CD8-positive, alpha-beta memory T cell (primary cell): Measurements from ENCODE around the gene COPS7A. TPM values are rescaled to one million over a fixed set of nuclear protein-coding genes. Genes with fewer than 3 reads are reported as not detected.
"Not testable (repeated sequence)": the region's sequence is repeated elsewhere in the genome, so short reads cannot be mapped to it uniquely, and the experiment has no call there.

Source experiments
- CTCF ChIA-PET: fragments of 350-600 bp; sonication (Branson Sonifier 250); formaldehyde crosslinking; loops from one replicate; lab custom pipeline; 2021; ENCODE audit warnings: antibody characterized with exemption; lab: Charles Lee
- POLR2A ChIA-PET: fragments of 350-600 bp; sonication (Branson Sonifier 250); formaldehyde crosslinking; loops from one replicate; lab custom pipeline; 2021; ENCODE audit warnings: antibody characterized with exemption; lab: Charles Lee
- DNase-seq, 5 donors: peaks; one replicate each; pipeline versions ENCODE4 v3.0.0 to v3.0.0-alpha.2; 2020 to 2022; ENCODE audit warnings: mixed read lengths in 1 of 5
- H3K27ac ChIP-seq: one replicate; pipeline ENCODE4 v1.7.0; 2013; ENCODE audit warnings: low read depth, mild to moderate bottlenecking, low read length, moderate library complexity
- H3K27me3 ChIP-seq: 2 replicates; pipeline ENCODE4 v1.7.0; 2013; ENCODE audit warnings: low read length, mild to moderate bottlenecking; ENCODE audit not compliant: insufficient read depth, poor library complexity, severe bottlenecking
- H3K36me3 ChIP-seq: 2 replicates; pipeline ENCODE4 v1.7.0; 2013; ENCODE audit warnings: mild to moderate bottlenecking, low read length, moderate library complexity; ENCODE audit not compliant: insufficient read depth
- H3K4me1 ChIP-seq: 2 replicates; pipeline ENCODE4 v1.7.0; 2013; ENCODE audit warnings: mild to moderate bottlenecking, low read length, moderate library complexity; ENCODE audit not compliant: insufficient read depth
- H3K4me3 ChIP-seq: 2 replicates; pipeline ENCODE4 v1.7.0; 2013; ENCODE audit warnings: mild to moderate bottlenecking, low read length
- H3K9me3 ChIP-seq: 2 replicates; pipeline ENCODE4 v1.7.0; 2013; ENCODE audit warnings: mild to moderate bottlenecking, low read length
- H3K27ac Mint-ChIP-seq, 8 donors: one replicate each; pipeline ENCODE4 v1.8.0; 2020 to 2021; ENCODE audit warnings: mixed read lengths in 8 of 8, mild to moderate bottlenecking in 6 of 8, inconsistent platforms in 3 of 8, moderate library complexity in 3 of 8
- H3K27me3 Mint-ChIP-seq, 2 donors: one replicate each; pipeline ENCODE4 v1.8.0; 2020 to 2021; ENCODE audit warnings: mixed read lengths in 2 of 2, mild to moderate bottlenecking in 1 of 2, moderate library complexity in 1 of 2
- H3K36me3 Mint-ChIP-seq, 3 donors: one replicate each; pipeline ENCODE4 v1.8.0; 2020 to 2021; ENCODE audit warnings: mixed read lengths in 3 of 3, inconsistent platforms in 1 of 3, mild to moderate bottlenecking in 1 of 3
- H3K4me1 Mint-ChIP-seq, 3 donors: one replicate each; pipeline ENCODE4 v1.8.0; 2020 to 2021; ENCODE audit warnings: mixed read lengths in 3 of 3, inconsistent platforms in 1 of 3, mild to moderate bottlenecking in 1 of 3
- H3K4me3 Mint-ChIP-seq, 7 donors: one replicate each; pipeline ENCODE4 v1.8.0; 2020 to 2021; ENCODE audit warnings: mixed read lengths in 7 of 7, mild to moderate bottlenecking in 6 of 7, moderate library complexity in 4 of 7, inconsistent platforms in 2 of 7
- H3K9me3 Mint-ChIP-seq, 5 donors: one replicate each; pipeline ENCODE4 v1.8.0; 2020 to 2022; ENCODE audit warnings: mixed read lengths in 5 of 5, mild to moderate bottlenecking in 3 of 5, moderate library complexity in 2 of 5, inconsistent platforms in 1 of 5
- polyA plus RNA-seq: library from polyadenylated mRNA; unstranded; fragments of 300-500 nt; fragmentation: Illumina TruSeq; gene quantifications from one replicate; pipeline ENCODE4 v1.2.3, GENCODE V29; 2021
- total RNA-seq, 2 experiments: library from RNA; stranded (reverse); gene quantifications; one replicate each; pipeline ENCODE4 v1.2.3, GENCODE V29; 2021

Gene COPS7A
- total and polyA plus RNA-seq, 3 experiments from 2014 or later: 46.2 to 49.7 (median 48.8) TPM

DNA sequence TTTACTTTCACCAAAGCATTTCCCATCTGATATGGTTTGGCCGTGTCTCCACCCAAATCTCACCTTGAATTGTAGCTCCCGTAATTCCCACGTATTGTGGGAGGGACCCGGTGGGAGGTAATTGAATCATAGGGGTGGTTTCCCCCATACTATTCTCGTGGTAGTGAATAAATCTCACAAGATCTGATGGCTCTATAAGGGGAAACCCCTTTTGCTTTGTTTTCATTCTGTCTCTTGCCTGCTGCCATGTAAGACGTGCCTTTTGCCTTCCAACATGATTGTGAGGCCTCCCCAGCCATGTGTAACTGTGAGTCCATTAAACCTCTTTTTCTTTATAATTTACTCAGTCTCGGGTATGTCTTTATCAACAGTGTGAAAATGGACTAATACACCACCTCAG, 19.5 kb downstream of the COPS7A start:
- H3K27ac ChIP-seq, H3K27me3 Mint-ChIP-seq, H3K9me3 Mint-ChIP-seq, H3K9me3 ChIP-seq, H3K27me3 ChIP-seq, H3K36me3 ChIP-seq, H3K4me3 ChIP-seq, POLR2A ChIA-PET, H3K4me3 Mint-ChIP-seq, DNase-seq: not testable (repeated sequence)
- Mint-ChIP-seq H3K36me3 (peaks cover 0 to 30% (median 13%) of the 10 kb centered on the region in 3 donors), H3K27ac (peak overlapping the region in 1 of 8 donors; percentile 26), H3K4me1 (peaks cover 8 to 16% (median 14%) of the 10 kb centered on the region in 3 donors)
- CTCF ChIA-PET: interaction anchor here (1.0 kb wide), 1 partner anchor 35 kb away, joined by 3 read pairs; no protein-coding TSS in a partner anchor
- peaks cover 15% of the 10 kb centered on the region for H3K4me1 ChIP-seq

DNA sequence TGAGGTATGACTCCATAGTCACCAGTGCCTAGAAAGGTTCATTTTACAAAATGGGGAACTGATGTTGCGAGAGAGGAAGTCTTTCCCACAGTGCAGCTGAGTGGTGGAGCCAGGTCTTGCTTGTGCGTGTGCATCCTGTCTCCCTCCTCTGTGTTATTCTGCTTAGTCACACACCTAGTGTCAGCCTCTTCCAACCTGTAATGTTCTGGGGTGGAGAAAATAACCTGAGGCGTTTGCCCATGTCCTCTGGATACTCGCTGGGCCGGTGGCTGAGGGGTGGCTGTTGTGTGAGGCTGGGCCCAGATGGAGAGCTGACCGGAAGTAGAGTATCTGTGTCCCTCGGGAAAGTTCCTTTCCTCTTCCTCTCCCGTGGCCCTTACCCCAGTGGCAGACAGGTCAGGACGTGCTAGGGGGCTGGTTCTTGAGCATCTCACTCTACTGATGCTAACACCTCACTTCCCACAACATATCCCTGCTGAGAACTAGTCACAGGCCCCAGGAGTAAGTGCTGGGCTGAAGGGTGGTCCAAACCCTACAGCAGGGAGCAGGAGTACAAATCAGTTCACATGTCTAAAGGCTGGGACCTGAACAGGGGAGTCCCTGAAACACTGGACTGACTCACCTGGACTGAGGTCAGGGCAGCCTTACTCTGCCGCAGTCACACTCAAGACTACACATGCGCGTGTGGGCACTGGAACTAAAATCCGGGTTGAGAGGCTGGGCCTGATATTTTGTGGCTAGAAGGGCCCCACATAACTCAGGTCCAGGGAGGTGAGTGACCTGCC, 22.1 kb downstream of the COPS7A start:
- no peak overlapping the region for H3K27ac ChIP-seq
- peaks cover 12 to 19% (median 16%) of the 10 kb centered on the region in 3 donors for H3K4me1 Mint-ChIP-seq
- no peaks in the 10 kb centered on the region for H3K27me3 ChIP-seq

DNA sequence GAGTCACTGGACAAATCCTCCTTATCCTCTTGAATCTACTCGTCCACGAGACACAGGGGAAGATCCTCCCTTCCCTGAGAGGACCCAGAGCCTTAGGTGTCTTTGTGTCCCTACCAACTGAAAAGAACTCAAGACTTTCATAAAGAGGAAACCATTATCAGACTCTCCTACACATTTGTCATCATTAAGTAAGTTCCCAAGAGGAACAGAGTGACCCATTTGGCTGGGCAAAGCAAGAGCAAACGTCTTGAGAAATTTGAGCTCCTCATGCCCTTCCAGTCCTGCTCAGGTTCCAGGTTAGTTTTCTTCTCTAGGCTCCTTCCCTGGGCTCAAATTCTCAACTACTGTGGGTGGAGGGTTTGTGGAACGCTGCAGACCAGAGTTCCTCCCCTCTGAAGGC, 23.4 kb downstream of the COPS7A start:
- Histone ChIP-seq H3K9me3 (no peaks in the 10 kb centered on the region), H3K4me1 (peaks cover 27% of the 10 kb centered on the region), H3K36me3 (peaks cover 21% of the 10 kb centered on the region), H3K27me3 (no peaks in the 10 kb centered on the region), H3K27ac (no peak overlapping the region), H3K4me3 (no peak overlapping the region)
- ChIA-PET POLR2A (no interaction called here), CTCF (interaction anchor here (0.9 kb wide), 1 partner anchor 125 kb away, joined by 3 read pairs; no protein-coding TSS in a partner anchor)
- Mint-ChIP-seq H3K27me3 (no peaks in the 10 kb centered on the region), H3K4me1 (peaks cover 20 to 30% (median 26%) of the 10 kb centered on the region in 3 donors), H3K36me3 (peaks cover 0 to 67% (median 19%) of the 10 kb centered on the region in 3 donors), H3K27ac (peak overlapping the region in 4 of 8 donors; percentile 17 to 53 (median 42)), H3K4me3 (peak overlapping the region in 1 of 7 donors; percentile 29), H3K9me3 (no peaks in the 10 kb centered on the region)
- no peak for DNase-seq

More for the DNA sequence above, 22.1 kb downstream of the COPS7A start:
- Histone ChIP-seq H3K4me1 (peaks cover 15% of the 10 kb centered on the region), H3K4me3 (no peak overlapping the region), H3K36me3 (peaks cover 21% of the 10 kb centered on the region), H3K9me3 (no peaks in the 10 kb centered on the region)
- Mint-ChIP-seq H3K27ac (peak overlapping the region in 6 of 8 donors; percentile 12 to 85 (median 62)), H3K4me3 (no peak overlapping the region), H3K27me3 (no peaks in the 10 kb centered on the region), H3K9me3 (no peaks in the 10 kb centered on the region), H3K36me3 (peaks cover 0 to 56% (median 18%) of the 10 kb centered on the region in 3 donors)
- no peak for DNase-seq
- ChIA-PET CTCF (no interaction called here), POLR2A (no interaction called here)

DNA sequence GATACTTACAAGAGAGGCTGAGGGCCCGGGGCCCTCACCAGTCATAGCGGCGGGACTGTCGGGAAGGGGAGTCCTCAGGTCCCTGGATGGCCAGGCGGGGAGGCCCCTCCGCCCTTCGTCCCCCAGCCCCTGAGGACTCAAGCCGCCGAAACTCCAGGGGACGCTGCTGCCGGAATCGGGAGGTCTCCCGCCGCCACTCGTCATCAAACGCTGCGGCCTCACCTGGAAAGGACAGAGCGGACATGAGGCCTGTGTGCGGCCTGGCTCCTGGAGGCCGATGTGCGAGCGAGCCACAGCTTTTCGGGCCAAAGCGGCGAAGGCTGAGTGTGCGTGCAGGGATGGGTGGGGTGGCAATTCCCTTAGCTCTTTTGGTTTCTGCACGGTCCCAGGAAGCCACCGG, 24.9 kb downstream of the COPS7A start:
- H3K9me3 Mint-ChIP-seq: no peaks in the 10 kb centered on the region
- H3K27me3 Mint-ChIP-seq: no peaks in the 10 kb centered on the region
- peaks cover 21% of the 10 kb centered on the region for H3K36me3 ChIP-seq

DNA sequence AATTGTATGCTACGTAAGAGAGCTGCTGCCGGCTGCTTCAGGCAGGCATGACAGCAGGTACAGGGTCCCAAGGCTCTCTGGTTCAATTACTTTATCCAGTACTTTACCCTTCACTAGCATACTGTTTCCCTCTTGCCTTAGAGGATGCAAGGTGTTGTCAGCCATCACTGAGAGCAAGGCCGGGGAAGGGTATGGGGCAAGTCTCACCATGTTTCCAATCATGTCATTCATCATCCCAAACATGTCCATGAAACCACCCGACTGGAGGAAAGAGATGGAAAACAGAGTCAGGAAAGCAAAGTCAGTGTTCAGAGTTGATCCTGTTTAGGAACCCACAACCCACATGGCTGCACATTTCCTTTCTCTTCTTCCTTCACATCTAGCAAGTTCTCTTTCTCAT, 26.7 kb downstream of the COPS7A start:
- Histone ChIP-seq H3K4me3 (no peak overlapping the region), H3K4me1 (peaks cover 29% of the 10 kb centered on the region), H3K36me3 (peaks cover 21% of the 10 kb centered on the region), H3K27me3 (no peaks in the 10 kb centered on the region), H3K9me3 (no peaks in the 10 kb centered on the region), H3K27ac (no peak overlapping the region)
- no peak for DNase-seq
- H3K4me3 Mint-ChIP-seq: peak overlapping the region in 2 of 7 donors; percentile 9 to 33
- H3K27ac Mint-ChIP-seq: peak overlapping the region in 4 of 8 donors; percentile 21 to 99 (median 42)
- H3K9me3 Mint-ChIP-seq: no peaks in the 10 kb centered on the region
- ChIA-PET POLR2A (no interaction called here), CTCF (no interaction called here)
- H3K27me3 Mint-ChIP-seq: no peaks in the 10 kb centered on the region
- H3K36me3 Mint-ChIP-seq: peaks cover 0 to 70% (median 19%) of the 10 kb centered on the region in 3 donors
- peaks cover 25 to 35% (median 32%) of the 10 kb centered on the region in 3 donors for H3K4me1 Mint-ChIP-seq

More for the DNA sequence above, 24.9 kb downstream of the COPS7A start:
- CTCF ChIA-PET: interaction anchor here (0.9 kb wide), 1 partner anchor 135 kb away, joined by 3 read pairs; no protein-coding TSS in a partner anchor
- DNase-seq: no peak
- H3K9me3 ChIP-seq: no peaks in the 10 kb centered on the region
- H3K27ac Mint-ChIP-seq: peak overlapping the region in 3 of 8 donors; percentile 10 to 68 (median 52)
- H3K4me1 Mint-ChIP-seq: peaks cover 29 to 42% (median 38%) of the 10 kb centered on the region in 3 donors
- POLR2A ChIA-PET: no interaction called here
- H3K27me3 ChIP-seq: no peaks in the 10 kb centered on the region
- peaks cover 34% of the 10 kb centered on the region for H3K4me1 ChIP-seq
- peak overlapping the region in 1 of 7 donors; percentile 68 for H3K4me3 Mint-ChIP-seq
- H3K27ac ChIP-seq: no peak overlapping the region
- H3K4me3 ChIP-seq: no peak overlapping the region
- peaks cover 0 to 77% (median 19%) of the 10 kb centered on the region in 3 donors for H3K36me3 Mint-ChIP-seq

DNA sequence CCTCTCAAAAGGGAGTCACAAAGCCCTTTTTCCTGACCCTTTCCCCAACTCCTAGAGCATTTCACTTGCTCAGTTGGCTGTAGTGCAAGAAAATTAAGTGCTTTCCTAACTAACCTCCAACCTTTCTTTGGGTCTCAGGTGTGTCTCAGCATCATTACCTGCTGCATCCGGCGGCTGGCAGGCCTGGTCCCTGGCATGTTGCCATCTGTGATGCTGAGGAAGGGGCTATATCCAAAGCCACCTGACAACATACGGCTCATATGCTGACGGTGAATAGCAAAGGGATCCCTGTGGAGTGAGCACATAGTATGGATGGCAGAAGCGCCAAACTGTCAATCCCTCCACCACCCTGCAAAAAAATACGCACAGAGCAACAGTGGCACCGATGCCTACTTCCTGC, 27.9 kb downstream of the COPS7A start:
- ChIA-PET CTCF (interaction anchor here (1.3 to 7.4 kb wide), 10 partner anchors 15 to 281 kb away, joined by 3 to 162 read pairs (median 19); partner anchors contain the start of genes COPS7A, LAG3, P3H3 and PTMS), POLR2A (interaction anchor here (0.6 to 3.5 kb wide), 6 partner anchors 23 to 194 kb away, joined by 3 to 25 read pairs (median 4); partner anchors contain the start of genes COPS7A and SPSB2)
- Histone ChIP-seq H3K9me3 (no peaks in the 10 kb centered on the region), H3K4me3 (peak overlapping the region; percentile 99), H3K27ac (peak overlapping the region; percentile 98), H3K4me1 (peaks cover 22% of the 10 kb centered on the region), H3K27me3 (no peaks in the 10 kb centered on the region), H3K36me3 (peaks cover 21% of the 10 kb centered on the region)
- Mint-ChIP-seq H3K36me3 (peaks cover 0 to 62% (median 19%) of the 10 kb centered on the region in 3 donors), H3K9me3 (no peaks in the 10 kb centered on the region), H3K4me3 (peak overlapping the region; percentile 96 to 99 (median 97)), H3K27ac (peak overlapping the region; percentile 95 to 100 (median 99)), H3K27me3 (no peaks in the 10 kb centered on the region), H3K4me1 (peaks cover 24 to 30% (median 29%) of the 10 kb centered on the region in 3 donors)
- DNase-seq: no peak

DNA sequence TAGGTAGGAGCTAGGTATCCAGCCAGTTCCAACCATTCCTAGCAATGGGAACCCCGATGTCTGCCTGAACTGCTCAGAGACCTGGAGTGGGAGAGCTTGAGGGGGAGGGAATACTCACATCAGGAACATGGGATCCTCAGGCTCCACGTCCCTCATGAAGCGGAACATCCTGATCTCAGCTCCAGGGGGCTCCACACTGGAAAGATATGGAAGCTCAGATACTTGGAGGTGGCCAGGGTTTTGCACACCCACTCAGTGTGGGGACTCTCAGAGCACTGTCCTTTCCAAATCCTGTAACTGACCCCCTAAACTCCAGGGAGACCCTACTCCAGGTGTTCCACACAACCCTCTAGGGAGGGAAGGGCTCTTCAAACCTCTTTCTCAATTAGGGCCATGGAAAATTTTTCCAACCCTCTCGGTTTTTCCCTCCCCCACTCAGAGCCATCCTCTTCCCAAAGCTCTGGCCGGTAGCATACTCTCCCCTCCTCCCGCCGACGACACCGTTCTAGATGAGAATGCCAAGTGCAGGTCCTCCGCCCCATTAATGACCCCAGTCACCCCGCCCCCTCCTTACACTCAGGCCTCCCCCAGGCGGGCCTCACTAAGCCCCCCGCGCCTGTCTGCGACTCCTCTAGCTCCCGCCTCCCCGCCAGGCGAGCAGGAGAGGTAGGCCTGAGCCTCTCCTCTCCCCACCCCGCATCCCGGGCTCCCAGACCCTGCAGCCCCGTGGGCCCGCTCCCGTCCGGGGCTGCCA, 28.5 kb downstream of the COPS7A start:
- H3K27me3 ChIP-seq: no peaks in the 10 kb centered on the region
- DNase-seq: no peak
- Mint-ChIP-seq H3K4me3 (peak overlapping the region; percentile 96 to 99 (median 97)), H3K36me3 (peaks cover 0 to 56% (median 15%) of the 10 kb centered on the region in 3 donors), H3K4me1 (peaks cover 24 to 31% (median 29%) of the 10 kb centered on the region in 3 donors), H3K27me3 (no peaks in the 10 kb centered on the region), H3K27ac (peak overlapping the region; percentile 95 to 100 (median 99)), H3K9me3 (no peaks in the 10 kb centered on the region)
- H3K36me3 ChIP-seq: peaks cover 21% of the 10 kb centered on the region
- H3K4me3 ChIP-seq: peak overlapping the region; percentile 99
- CTCF ChIA-PET: interaction anchor here (0.8 to 7.4 kb wide), 25 partner anchors 8 to 280 kb away, joined by 3 to 162 read pairs (median 5); partner anchors contain the start of genes CDCA3, COPS7A, GPR162 and LAG3
- peak overlapping the region; percentile 98 for H3K27ac ChIP-seq
- H3K9me3 ChIP-seq: no peaks in the 10 kb centered on the region
- POLR2A ChIA-PET: interaction anchor here (1.0 to 3.5 kb wide), 12 partner anchors 14 to 266 kb away, joined by 3 to 25 read pairs (median 6); partner anchors contain the start of genes CDCA3, COPS7A, LPCAT3 and P3H3
- H3K4me1 ChIP-seq: peaks cover 22% of the 10 kb centered on the region
